Left ventricle myocardium inferior (tissue), 1 donor: ENCODE data around the gene IDE. TPM values are rescaled to one million over a fixed set of nuclear protein-coding genes. Genes with fewer than 3 reads are reported as not detected.

ENCODE experiments used
- DNase-seq: peaks from one replicate; pipeline ENCODE4 v3.0.0-alpha.2; 2020
- H3K27ac ChIP-seq: fragments of 200-600 bp; replicated peaks from 2 replicates; pipeline ENCODE4 v1.8.0; 2021
- H3K27me3 ChIP-seq: fragments of 200-600 bp; 2 replicates; pipeline ENCODE4 v1.8.0; 2021; ENCODE audit warnings: low read depth
- H3K36me3 ChIP-seq: fragments of 200-600 bp; 2 replicates; pipeline ENCODE4 v1.8.0; 2021
- H3K4me1 ChIP-seq: fragments of 200-600 bp; 2 replicates; pipeline ENCODE4 v1.8.0; 2021
- H3K4me3 ChIP-seq: fragments of 200-600 bp; 2 replicates; pipeline ENCODE4 v1.8.0; 2021; ENCODE audit warnings: mild to moderate bottlenecking, moderate library complexity
- H3K9me3 ChIP-seq: fragments of 200-600 bp; replicated peaks from 2 replicates; pipeline ENCODE4 v1.8.0; 2021
- CTCF ChIP-seq: fragments of 200-600 bp; IDR thresholded peaks from 2 replicates; pipeline ENCODE4 v1.8.0; 2021; ENCODE audit warnings: antibody characterized with exemption, mild to moderate bottlenecking, borderline replicate concordance
- intact Hi-C: fragments of 100-400 bp; cut with micrococcal nuclease; formaldehyde crosslinking; loops from one replicate; pipeline ENCODE4 v1.11.0; 2022
- total RNA-seq: library from RNA; stranded (reverse); fragmentation: NEBNext Ultra II Directional; extraction: Animal tissue kit (Norgen Biotek cat#: 25700); gene quantifications from one replicate; pipeline ENCODE4 v1.2.1, GENCODE V29; 2021
- donor health status: DM: no; HTN: yes; CAD: no; lungs with severe emphysema.

IDE gene
- total RNA-seq, 1 donor from 2014 or later = 42.1 TPM

GRCh38 chr10:92559046-92559445, 14.8 kb downstream of the IDE start:
- Histone ChIP-seq H3K9me3 (peaks cover 9% of the 10 kb centered on the region), H3K4me1 (no peaks in the 10 kb centered on the region), H3K27me3 (no peaks in the 10 kb centered on the region), H3K4me3 (no peak overlapping the region), H3K27ac (no peak overlapping the region), H3K36me3 (peaks cover 63% of the 10 kb centered on the region)
- TF ChIP-seq CTCF = no peak
- DNase-seq = no peak
- intact Hi-C loops = no loop called here

GRCh38 chr10:92553959-92554358, 19.9 kb downstream of the IDE start:
- Histone ChIP-seq H3K36me3 (peaks cover 68% of the 10 kb centered on the region), H3K27me3 (no peaks in the 10 kb centered on the region), H3K4me3 (no peak overlapping the region), H3K27ac (no peak overlapping the region), H3K4me1 (no peaks in the 10 kb centered on the region), H3K9me3 (peaks cover 17% of the 10 kb centered on the region)
- no peak for DNase-seq
- intact Hi-C loops = no loop called here
- no peak for TF ChIP-seq CTCF

- peaks cover 57% of the 10 kb centered on the region for H3K36me3 ChIP-seq
- no peaks in the 10 kb centered on the region for H3K27me3 ChIP-seq
- no peak for TF ChIP-seq CTCF
- no peak for DNase-seq
- no peak overlapping the region for H3K4me3 ChIP-seq
- H3K9me3 ChIP-seq = peaks cover 17% of the 10 kb centered on the region
- H3K4me1 ChIP-seq = no peaks in the 10 kb centered on the region
- no peak overlapping the region for H3K27ac ChIP-seq
- intact Hi-C loops = no loop called here
These were observed 21.6 kb downstream of the IDE start for GRCh38 chr10:92552310-92552709.

- H3K4me3 ChIP-seq = no peak overlapping the region
- peaks cover 17% of the 10 kb centered on the region for H3K9me3 ChIP-seq
- H3K27ac ChIP-seq = no peak overlapping the region
- H3K4me1 ChIP-seq = no peaks in the 10 kb centered on the region
- H3K36me3 ChIP-seq = peaks cover 43% of the 10 kb centered on the region
- no peak for DNase-seq
- H3K27me3 ChIP-seq = no peaks in the 10 kb centered on the region
- TF ChIP-seq CTCF = no peak
- intact Hi-C loops = no loop called here
These were observed 23.0 kb downstream of the IDE start for GRCh38 chr10:92550924-92551323.

- Histone ChIP-seq H3K9me3 (no peaks in the 10 kb centered on the region), H3K4me3 (no peak overlapping the region), H3K36me3 (peaks cover 10% of the 10 kb centered on the region), H3K27me3 (no peaks in the 10 kb centered on the region), H3K27ac (no peak overlapping the region), H3K4me1 (peaks cover 8% of the 10 kb centered on the region)
- intact Hi-C loops = no loop called here
- TF ChIP-seq CTCF = no peak
- no peak for DNase-seq
These were observed 26.2 kb downstream of the IDE start for GRCh38 chr10:92547676-92548075.

- Histone ChIP-seq H3K4me3 (no peak overlapping the region), H3K27ac (no peak overlapping the region), H3K9me3 (no peaks in the 10 kb centered on the region), H3K27me3 (no peaks in the 10 kb centered on the region), H3K4me1 (peaks cover 15% of the 10 kb centered on the region), H3K36me3 (peaks cover 4% of the 10 kb centered on the region)
- no peak for DNase-seq
- intact Hi-C loops = no loop called here
- no peak for TF ChIP-seq CTCF
These were observed 28.3 kb downstream of the IDE start for GRCh38 chr10:92545556-92545955.
